ENCODE results near the gene ZNF423.

ZNF423 gene

GRCh38 chr16:49713770-49714169, 142.1 kb downstream of the ZNF423 start:
- TF ChIP-seq, protein P1, sequence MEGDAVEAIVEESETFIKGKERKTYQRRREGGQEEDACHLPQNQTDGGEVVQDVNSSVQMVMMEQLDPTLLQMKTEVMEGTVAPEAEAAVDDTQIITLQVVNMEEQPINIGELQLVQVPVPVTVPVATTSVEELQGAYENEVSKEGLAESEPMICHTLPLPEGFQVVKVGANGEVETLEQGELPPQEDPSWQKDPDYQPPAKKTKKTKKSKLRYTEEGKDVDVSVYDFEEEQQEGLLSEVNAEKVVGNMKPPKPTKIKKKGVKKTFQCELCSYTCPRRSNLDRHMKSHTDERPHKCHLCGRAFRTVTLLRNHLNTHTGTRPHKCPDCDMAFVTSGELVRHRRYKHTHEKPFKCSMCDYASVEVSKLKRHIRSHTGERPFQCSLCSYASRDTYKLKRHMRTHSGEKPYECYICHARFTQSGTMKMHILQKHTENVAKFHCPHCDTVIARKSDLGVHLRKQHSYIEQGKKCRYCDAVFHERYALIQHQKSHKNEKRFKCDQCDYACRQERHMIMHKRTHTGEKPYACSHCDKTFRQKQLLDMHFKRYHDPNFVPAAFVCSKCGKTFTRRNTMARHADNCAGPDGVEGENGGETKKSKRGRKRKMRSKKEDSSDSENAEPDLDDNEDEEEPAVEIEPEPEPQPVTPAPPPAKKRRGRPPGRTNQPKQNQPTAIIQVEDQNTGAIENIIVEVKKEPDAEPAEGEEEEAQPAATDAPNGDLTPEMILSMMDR (IDR thresholded peaks at IDR 0.05; ENCODE audit: borderline replicate concordance, control extremely low read depth, extremely low read depth, insufficient read depth, missing control alignments), result no peak
- in situ Hi-C loops (cut with MboI; ENCODE audit: low sequenced_read_pairs, unreplicated experiment), result no loop called here
- no peak for DNase-seq (ENCODE audit: low spot score)

DNA sequence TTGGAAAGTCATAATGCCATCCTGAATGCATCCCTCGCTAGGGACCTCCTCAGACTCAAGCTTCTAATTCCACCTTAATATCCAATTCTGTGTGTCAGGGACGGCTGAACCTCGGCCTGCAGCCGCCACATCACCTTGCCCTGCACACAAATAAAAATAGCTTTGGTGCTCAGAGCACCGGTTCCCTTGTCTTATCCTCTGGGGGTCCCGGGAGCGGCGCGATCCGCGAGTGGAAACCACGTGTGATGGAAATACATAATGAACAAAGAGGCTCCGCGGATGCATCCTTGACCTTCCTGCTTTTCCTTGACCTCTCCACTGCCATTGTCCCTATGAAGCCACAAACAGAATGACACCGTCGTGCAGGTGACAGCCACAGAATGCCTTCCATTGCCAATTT, 143.4 kb downstream of the ZNF423 start:
- no peak for DNase-seq (ENCODE audit: low spot score)
- TF ChIP-seq, protein P1 (IDR thresholded peaks at IDR 0.05; ENCODE audit: borderline replicate concordance, control extremely low read depth, extremely low read depth, insufficient read depth, missing control alignments), result no peak
- in situ Hi-C loops (cut with MboI; ENCODE audit: low sequenced_read_pairs, unreplicated experiment), result no loop called here

DNA sequence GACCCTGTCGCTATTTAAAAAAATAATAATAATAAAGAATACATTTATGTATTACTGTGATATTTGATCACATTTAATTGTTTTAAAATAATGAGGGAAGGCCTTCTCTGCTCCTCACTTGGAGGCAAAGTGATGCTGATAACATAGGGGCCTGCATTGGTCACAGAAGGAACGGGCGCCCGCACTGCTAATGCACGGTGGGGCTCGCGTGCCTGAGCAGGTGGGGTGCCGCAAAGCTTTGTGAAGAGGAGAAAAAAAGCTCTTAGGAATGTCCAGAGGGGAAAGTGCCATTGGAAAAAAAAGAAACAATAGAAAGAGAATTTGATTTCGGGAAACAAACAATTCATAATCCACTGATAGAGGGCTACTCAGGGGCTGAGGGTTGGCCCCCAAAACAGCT, 143.8 kb downstream of the ZNF423 start:
- in situ Hi-C loops (cut with MboI; ENCODE audit: low sequenced_read_pairs, unreplicated experiment), result no loop called here
- TF ChIP-seq, protein P1 (IDR thresholded peaks at IDR 0.05; ENCODE audit: borderline replicate concordance, control extremely low read depth, extremely low read depth, insufficient read depth, missing control alignments), result no peak
- no peak for DNase-seq (ENCODE audit: low spot score)

- TF ChIP-seq, protein P1 (IDR thresholded peaks at IDR 0.05; ENCODE audit: borderline replicate concordance, control extremely low read depth, extremely low read depth, insufficient read depth, missing control alignments), result no peak
- no peak for DNase-seq (ENCODE audit: low spot score)
- in situ Hi-C loops (cut with MboI; ENCODE audit: low sequenced_read_pairs, unreplicated experiment), result no loop called here
Observed at GRCh38 chr16:49709057-49709456, 146.9 kb downstream of the ZNF423 start.

GRCh38 chr16:49708491-49708890, 147.4 kb downstream of the ZNF423 start:
- DNase-seq (ENCODE audit: low spot score), result no peak
- in situ Hi-C loops (cut with MboI; ENCODE audit: low sequenced_read_pairs, unreplicated experiment), result no loop called here
- TF ChIP-seq, protein P1 (IDR thresholded peaks at IDR 0.05; ENCODE audit: borderline replicate concordance, control extremely low read depth, extremely low read depth, insufficient read depth, missing control alignments), result no peak

GRCh38 chr16:49706620-49707355, 149.1 kb downstream of the ZNF423 start:
- in situ Hi-C loops (cut with MboI; ENCODE audit: low sequenced_read_pairs, unreplicated experiment), result no loop called here
- TF ChIP-seq, protein P1 (IDR thresholded peaks at IDR 0.05; ENCODE audit: borderline replicate concordance, control extremely low read depth, extremely low read depth, insufficient read depth, missing control alignments), result no peak
- no peak for DNase-seq (ENCODE audit: low spot score)
